GM19043 (cell line): ENCODE measurements around the gene OBSCN.

Experiments used
- ATAC-seq: cut with Tn5 transposase; IDR thresholded peaks from one replicate; pipeline ENCODE4 v1.9.1; 2021; ENCODE audit warnings: low read depth; ENCODE audit not compliant: unreplicated experiment

The OBSCN gene

DNA sequence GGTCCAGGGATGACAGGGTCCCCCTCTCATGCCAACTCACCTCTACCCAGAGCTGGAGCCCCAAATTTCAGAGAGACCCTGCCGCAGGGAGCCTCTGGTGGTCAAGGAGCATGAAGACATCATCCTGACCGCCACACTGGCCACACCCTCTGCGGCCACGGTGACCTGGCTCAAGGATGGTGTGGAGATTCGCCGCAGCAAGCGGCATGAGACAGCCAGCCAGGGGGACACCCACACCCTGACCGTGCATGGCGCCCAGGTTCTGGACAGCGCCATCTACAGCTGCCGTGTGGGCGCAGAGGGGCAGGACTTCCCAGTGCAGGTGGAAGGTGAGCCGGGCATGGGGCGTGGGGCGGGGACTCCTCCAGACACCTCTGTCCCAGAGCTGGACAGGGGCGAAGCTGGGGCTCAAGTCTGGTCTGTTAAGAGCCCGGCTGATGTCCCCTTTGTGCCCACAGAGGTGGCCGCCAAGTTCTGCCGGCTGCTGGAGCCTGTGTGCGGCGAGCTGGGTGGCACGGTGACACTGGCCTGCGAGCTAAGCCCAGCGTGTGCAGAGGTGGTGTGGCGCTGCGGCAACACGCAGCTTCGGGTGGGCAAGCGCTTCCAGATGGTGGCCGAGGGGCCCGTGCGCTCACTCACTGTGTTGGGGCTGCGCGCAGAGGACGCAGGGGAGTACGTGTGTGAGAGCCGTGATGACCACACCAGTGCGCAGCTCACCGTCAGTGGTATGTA lies 66.0 kb downstream of the OBSCN start:
- no peak for ATAC-seq

DNA sequence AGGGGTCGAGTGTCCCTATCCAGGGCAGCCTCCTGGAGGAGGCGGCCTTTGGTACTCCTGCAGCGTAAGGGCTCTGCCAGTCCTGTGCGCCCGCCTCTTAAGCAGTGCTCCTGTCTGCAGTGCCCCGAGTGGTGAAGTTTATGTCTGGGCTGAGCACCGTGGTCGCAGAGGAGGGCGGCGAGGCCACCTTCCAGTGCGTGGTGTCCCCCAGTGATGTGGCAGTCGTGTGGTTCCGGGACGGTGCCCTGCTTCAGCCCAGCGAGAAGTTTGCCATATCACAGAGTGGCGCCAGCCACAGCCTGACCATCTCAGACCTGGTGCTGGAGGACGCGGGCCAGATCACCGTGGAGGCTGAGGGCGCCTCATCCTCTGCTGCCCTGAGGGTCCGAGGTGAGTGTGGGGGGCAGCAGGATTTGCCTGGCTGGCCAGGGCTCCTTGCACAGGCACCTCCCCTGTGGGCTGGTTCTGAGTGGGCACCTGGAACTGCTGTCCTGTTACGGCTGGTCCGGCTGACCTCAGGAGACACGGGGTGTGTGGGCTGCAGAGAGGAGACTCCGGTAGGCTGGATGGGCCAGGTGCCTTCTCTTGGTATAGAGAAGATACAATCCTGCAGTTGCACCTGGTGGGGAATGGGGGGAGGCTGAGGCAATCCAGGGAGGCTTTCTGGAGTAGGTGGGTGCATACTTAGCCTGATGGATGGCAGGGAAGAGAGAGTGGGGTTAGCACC lies 66.8 kb downstream of the OBSCN start:
- ATAC-seq, result no peak

DNA sequence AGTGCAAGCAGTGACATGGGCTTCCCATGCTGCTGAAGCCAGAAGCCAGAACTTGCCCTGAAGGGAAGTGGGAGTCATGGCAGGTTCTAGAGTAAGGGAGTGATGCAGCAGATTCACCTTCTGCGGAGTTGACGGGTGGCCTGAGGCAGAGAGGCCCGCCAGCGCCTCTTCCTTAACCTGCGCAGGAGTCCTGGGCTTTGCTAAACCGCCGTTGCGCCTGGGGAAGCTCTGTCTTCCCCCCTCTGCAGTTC lies 67.3 kb downstream of the OBSCN start:
- no peak for ATAC-seq

DNA sequence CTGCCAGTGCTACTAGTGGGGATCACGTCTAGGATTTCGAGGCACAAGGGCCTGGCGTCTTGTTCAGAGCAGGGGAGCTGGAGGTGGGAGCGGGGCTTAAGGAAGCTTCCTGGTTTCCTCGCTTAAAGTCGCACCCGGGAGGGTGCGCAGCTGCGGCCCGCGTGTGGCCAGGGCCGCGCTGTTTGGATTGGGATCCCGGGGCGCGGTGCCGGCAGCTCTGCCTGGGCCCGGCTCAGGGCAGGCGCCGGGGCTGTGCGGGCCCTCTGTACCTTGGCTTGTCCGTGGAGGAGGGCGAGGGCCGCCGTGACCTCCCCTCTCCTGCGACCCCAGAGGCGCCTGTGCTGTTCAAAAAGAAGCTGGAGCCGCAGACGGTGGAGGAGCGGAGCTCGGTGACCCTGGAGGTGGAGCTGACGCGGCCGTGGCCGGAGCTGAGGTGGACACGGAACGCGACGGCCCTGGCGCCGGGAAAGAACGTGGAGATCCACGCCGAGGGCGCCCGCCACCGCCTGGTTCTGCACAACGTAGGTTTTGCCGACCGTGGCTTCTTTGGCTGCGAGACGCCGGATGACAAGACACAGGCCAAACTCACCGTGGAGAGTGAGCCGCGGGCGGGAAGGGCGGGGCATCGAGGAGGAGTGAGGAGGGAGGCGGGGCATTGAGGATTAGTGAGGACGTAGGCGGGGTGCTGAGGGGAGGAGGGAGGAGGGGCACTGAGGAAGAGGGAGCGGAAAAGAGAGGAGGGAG lies 67.8 kb downstream of the OBSCN start:
- peak; percentile 83 for ATAC-seq

DNA sequence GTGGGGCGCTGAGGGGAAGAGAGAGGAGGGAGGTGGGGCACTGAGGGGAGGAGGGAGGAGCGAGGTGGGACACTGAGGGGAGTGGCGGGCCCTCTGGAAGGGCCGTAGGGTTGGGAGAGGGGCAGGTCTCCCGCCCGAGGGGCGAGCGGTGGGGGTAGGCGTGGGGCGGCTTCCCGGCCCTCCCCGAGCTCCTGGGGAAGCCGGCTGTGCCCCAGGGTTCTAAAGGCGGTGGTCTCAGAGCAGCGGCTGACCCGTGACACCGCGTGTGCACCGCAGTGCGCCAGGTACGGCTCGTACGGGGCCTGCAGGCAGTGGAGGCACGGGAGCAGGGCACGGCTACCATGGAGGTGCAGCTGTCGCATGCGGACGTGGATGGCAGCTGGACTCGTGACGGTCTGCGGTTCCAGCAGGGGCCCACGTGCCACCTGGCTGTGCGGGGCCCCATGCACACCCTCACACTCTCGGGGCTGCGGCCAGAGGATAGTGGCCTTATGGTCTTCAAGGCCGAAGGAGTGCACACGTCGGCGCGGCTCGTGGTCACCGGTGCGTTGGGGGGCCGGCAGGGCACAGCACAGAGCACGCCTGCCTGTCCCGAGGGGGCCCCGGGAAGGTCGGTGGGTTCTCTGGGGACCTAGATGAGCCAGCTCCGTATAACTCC lies 68.5 kb downstream of the OBSCN start:
- peak; percentile 27 for ATAC-seq

DNA sequence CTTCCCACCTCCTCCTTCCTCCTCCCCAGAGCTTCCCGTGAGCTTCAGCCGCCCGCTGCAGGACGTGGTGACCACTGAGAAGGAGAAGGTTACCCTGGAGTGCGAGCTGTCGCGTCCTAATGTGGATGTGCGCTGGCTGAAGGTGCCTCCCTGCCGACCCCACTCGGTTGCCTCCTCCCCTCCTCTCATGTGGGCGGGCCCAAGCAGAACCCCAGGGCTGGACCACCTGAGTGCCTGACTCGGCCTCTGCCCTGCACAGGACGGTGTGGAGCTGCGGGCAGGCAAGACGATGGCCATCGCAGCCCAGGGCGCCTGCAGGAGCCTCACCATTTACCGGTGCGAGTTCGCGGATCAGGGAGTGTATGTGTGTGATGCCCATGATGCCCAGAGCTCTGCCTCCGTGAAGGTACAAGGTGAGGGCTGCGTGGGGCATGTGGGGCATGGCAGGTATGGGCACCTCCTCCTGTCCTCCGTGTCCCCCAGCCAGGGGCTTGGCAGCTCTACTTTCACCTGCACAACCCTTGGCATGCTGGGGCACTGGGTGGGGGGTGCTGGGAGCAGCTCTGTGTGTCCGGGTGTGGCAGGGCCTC lies 69.2 kb downstream of the OBSCN start:
- ATAC-seq, result no peak

DNA sequence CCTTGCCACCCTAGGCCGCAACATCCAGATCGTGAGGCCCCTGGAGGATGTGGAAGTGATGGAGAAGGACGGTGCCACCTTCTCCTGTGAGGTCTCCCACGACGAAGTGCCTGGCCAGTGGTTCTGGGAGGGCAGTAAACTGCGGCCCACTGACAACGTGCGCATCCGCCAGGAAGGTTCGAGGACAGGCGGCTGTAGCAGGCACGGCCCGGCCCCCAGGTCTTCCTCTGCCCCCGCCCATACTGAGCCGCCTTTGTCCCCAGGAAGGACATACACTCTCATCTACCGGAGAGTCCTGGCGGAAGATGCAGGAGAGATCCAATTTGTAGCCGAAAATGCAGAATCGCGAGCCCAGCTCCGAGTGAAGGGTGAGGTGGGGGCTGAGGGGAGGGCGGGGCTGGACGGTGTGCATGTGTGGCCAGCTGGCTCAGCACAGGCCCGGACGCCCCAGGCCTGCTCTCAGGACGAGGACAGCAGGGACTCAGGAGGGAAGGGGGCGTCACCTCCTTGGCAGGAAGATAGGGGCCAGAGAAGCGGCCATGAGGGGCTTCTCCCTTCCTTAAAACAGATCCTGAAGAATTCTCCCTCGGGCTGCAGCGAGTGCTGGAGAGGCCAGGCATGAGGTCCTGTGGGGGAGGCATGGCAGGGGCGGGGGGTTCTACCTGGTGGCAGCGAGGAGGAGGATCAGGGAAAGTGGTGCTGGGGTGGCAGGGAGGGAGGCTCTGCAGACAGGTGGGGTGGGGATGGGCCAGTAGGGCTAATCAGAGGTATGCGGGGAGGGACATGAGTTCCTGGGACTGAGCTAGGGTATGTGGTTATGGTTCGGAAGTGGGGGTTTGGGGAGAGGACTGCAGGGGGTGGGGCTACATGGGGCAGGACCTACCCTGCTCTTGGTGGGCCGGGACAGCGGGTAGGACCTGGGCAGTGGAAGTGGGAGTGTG lies 69.9 kb downstream of the OBSCN start:
- no peak for ATAC-seq

DNA sequence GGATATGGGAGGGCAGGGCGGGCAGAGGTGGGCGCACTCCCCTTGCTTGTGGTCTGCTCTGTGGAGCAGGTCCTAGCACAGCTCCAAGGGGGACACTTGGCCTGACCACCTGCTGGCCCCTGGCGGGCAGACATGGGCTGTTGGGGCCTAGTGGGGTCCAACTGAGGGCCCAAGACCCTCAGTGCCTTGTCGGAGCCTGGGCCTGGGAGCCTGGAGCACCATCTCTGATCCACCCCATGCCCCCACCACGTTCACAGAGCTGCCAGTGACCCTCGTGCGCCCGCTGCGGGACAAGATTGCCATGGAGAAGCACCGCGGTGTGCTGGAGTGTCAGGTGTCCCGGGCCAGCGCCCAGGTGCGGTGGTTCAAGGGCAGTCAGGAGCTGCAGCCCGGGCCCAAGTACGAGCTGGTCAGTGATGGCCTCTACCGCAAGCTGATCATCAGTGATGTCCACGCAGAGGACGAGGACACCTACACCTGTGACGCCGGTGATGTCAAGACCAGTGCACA lies 70.6 kb downstream of the OBSCN start:
- ATAC-seq, result no peak

DNA sequence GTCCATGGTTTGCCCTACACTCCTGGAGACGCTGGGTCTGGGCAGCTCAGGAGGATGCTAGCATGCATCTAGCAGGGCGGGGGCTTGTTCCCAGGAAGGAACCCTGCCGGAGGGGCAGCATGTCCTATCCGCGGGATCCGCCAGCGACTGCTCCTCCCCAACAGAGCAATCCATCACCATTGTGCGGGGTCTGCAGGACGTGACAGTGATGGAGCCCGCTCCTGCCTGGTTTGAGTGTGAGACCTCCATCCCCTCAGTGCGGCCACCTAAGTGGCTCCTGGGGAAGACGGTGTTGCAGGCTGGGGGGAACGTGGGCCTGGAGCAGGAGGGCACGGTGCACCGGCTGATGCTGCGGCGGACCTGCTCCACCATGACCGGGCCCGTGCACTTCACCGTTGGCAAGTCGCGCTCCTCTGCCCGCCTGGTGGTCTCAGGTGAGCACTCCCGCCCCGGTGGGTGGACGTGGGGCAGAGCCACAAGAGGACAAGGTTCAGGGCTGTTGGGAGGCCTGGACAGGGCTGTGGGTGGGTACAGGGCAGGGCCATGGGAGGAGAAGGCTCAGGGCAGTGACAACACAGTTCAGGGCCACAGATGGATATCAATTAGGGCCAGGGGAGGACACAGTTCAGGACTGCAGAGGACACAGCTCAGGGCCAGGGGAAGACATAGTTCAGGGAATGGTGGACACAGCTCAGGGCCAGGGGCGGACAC lies 71.3 kb downstream of the OBSCN start:
- ATAC-seq, result no peak

DNA sequence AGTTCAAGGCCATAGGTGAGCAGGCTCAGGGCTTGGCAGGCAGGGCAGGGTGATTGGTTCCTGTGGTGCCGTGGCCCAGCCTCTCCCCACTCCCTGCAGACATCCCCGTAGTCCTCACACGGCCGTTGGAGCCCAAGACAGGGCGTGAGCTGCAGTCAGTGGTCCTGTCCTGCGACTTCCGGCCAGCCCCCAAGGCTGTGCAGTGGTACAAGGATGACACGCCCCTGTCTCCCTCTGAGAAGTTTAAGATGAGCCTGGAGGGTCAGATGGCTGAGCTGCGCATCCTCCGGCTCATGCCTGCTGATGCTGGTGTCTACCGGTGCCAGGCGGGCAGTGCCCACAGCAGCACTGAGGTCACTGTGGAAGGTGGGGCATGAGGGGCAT lies 71.9 kb downstream of the OBSCN start:
- ATAC-seq, result no peak

DNA sequence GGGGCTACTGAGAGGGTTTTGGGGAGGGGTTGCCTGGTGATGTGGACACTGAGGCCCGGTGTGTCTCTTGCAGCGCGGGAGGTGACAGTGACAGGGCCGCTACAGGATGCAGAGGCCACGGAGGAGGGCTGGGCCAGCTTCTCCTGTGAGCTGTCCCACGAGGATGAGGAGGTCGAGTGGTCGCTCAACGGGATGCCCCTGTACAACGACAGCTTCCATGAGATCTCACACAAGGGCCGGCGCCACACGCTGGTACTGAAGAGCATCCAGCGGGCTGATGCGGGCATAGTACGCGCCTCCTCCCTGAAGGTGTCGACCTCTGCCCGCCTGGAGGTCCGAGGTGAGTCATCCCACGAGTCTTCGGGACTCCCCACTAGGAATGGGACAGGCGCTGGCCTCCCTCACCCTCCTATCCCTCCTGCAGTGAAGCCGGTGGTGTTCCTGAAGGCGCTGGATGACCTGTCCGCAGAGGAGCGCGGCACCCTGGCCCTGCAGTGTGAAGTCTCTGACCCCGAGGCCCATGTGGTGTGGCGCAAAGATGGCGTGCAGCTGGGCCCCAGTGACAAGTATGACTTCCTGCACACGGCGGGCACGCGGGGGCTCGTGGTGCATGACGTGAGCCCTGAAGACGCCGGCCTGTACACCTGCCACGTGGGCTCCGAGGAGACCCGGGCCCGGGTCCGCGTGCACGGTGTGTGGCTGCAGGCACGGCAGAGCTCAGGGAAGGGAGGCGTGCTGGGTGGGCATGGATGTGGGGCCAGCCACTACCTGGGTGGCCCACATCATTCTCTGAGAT lies 72.5 kb downstream of the OBSCN start:
- no peak for ATAC-seq

DNA sequence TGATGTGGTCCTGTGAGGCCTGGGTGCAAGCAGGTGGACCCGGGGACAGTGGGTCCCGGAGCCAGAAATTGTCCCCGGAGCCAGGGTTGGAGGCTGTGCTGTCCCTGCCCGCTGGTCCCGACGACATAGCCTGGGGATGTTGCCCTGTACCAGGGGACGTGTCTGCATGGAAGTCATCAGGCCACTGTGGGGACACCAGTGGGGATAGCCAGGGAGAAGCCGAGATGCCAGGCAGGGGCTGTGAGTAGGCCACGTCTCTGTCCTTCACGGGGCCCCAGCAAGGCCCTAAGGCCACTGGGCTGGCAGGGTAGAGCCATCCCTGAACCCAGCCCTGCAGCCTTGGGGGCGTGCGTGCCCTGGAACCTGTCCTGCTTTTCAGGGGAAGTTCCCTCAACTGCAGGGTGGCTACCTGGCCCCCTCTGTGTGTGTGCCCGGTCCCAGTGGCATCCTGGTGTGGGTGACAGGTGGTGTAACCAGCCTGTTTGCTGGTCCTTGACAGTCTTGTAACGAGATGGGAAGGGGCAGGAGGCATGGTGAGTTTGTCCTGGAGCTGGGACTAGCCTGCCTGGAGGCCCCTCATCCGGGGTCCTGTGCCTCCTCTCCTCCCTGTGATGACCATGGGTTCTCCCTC lies 73.2 kb downstream of the OBSCN start:
- ATAC-seq, result no peak

DNA sequence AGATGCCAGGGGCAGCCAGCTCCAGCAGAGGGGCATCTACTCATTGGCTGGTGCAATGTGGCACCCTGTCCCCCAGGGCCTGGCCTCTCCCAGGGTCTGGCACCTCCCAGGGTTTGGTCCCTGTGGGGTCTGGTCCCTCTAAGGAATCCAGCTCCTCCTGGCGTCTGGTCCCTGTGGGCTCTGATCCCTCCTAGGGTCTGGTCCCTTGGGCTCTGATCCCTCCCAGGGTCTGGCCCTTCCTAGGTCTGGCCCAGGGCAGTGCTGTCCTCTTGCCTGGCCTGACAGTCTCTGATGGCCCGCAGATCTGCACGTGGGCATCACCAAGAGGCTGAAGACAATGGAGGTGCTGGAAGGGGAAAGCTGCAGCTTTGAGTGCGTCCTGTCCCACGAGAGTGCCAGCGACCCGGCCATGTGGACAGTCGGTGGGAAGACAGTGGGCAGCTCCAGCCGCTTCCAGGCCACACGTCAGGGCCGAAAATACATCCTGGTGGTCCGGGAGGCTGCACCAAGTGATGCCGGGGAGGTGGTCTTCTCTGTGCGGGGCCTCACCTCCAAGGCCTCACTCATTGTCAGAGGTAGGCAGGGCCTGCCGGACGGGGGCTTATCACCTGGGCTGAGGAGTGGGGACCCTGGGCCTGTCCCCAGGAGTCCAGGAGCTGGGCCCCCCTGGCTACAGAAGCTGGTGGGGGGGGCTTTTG lies 73.9 kb downstream of the OBSCN start:
- ATAC-seq, result no peak

DNA sequence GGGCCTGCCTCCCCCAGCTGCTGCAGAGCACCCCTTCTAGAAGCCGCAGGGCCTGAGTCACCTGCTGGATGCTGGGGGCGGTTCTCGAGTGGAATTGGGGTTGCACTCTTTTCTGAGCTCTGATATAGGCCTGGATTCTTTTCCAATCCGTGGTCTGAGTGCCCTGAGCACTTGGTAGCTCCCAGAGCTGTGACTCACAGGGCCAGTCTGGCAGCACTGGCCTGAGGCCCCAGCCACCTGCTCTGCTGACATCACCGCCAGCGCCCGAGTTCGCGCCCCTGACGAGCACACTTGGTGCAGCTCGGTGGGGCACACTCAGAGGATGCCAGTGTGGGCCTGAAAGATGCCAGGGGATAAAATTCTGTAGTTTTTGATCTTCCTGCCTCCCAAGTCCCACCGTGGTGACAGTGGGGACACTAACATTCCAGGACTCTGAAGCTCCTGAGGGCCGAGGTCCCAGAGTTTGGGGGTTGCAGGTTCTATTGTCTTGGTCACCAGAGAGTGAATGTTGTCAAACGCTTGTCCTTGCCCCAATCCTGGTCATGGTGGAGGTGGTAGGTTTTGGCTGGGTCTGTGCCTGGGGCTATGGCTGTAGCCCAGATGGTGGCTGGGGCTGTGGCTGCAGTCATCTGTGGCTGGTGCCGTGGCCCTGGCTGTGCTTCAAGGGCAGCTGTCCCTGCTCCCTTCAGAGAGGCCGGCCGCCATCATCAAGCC lies 74.6 kb downstream of the OBSCN start:
- ATAC-seq, result no peak

DNA sequence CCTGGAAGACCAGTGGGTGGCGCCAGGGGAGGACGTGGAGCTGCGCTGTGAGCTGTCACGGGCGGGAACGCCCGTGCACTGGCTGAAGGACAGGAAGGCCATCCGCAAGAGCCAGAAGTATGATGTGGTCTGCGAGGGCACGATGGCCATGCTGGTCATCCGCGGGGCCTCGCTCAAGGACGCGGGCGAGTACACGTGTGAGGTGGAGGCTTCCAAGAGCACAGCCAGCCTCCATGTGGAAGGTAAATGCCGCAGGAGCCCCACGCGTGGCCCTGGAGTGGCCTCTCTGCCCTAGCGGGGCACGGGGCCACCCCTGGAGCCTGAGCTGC lies 75.2 kb downstream of the OBSCN start:
- ATAC-seq, result no peak

DNA sequence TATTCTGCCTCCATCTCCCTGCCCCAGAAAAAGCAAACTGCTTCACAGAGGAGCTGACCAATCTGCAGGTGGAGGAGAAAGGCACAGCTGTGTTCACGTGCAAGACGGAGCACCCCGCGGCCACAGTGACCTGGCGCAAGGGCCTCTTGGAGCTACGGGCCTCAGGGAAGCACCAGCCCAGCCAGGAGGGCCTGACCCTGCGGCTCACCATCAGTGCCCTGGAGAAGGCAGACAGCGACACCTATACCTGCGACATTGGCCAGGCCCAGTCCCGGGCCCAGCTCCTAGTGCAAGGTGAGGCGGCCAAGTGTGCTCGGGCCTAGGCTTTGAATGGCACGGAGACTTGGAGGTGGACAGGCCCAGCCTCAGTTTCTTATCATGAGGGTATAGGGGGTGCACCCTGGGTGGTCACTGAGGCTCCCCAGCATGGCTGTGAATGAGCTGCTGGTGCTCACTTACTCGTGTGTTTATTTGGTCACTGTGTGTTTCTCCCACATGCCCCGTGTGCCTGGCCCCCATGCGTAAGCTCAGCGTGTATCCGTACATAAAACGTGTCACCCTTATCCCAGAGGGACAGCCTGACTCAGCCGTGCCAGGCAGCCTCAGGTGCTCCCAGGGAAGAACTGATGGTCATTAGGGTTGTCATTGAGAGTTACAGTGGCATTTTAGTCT lies 75.8 kb downstream of the OBSCN start:
- ATAC-seq, result no peak
